ENCODE data around the gene KLK2. TPM values are rescaled to one million over a fixed set of nuclear protein-coding genes. Genes with fewer than 3 reads are reported as not detected.

Gene KLK2
- total RNA-seq, 1 experiment from 2014 or later = not detected

DNA sequence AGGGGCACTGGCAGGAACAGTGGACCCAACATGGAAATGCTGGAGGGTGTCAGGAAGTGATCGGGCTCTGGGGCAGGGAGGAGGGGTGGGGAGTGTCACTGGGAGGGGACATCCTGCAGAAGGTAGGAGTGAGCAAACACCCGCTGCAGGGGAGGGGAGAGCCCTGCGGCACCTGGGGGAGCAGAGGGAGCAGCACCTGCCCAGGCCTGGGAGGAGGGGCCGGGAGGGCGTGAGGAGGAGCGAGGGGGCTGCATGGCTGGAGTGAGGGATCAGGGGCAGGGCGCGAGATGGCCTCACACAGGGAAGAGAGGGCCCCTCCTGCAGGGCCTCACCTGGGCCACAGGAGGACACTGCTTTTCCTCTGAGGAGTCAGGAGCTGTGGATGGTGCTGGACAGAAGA lies 4.1 kb downstream of the KLK2 start:
- POLR2A ChIA-PET = no interaction called here
- H3K36me3 ChIP-seq (ENCODE audit: control insufficient read depth in 1 of 2, insufficient read depth in 2 of 2, low read length in 2 of 2) = no peaks in the 10 kb centered on the region
- no peak overlapping the region for H3K27ac ChIP-seq (ENCODE audit: low read depth, low read length)
- no peaks in the 10 kb centered on the region for H3K9me3 ChIP-seq (ENCODE audit: control insufficient read depth in 1 of 2, insufficient read depth in 1 of 2, low read depth in 1 of 2, low read length in 2 of 2)
- H3K79me2 ChIP-seq (ENCODE audit: insufficient read depth, low read length) = no peaks in the 10 kb centered on the region
- ATAC-seq (no peak), DNase-seq (ENCODE audit: low read depth, low spot score) (no peak)
- no peak overlapping the region for H2AFZ ChIP-seq (ENCODE audit: low read depth, low read length, poor library complexity, severe bottlenecking)
- H3K4me3 ChIP-seq (replicated peaks in 1 of 2; ENCODE audit: low read depth in 1 of 2, low read length in 2 of 2) = no peak overlapping the region
- no peak for TF ChIP-seq POLR2A (IDR thresholded peaks at IDR 0.05; ENCODE audit: borderline replicate concordance, extremely low read depth, insufficient read depth, insufficient read length)
- TF ChIP-seq, protein P1, sequence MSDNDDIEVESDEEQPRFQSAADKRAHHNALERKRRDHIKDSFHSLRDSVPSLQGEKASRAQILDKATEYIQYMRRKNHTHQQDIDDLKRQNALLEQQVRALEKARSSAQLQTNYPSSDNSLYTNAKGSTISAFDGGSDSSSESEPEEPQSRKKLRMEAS (IDR thresholded peaks at IDR 0.05) = no peak
- TF ChIP-seq EGR1 (IDR thresholded peaks at IDR 0.05; ENCODE audit: low read depth) = no peak
- TF ChIP-seq EZH2 (IDR thresholded peaks at IDR 0.05) = no peak
- intact Hi-C loops (cut with micrococcal nuclease) = no loop called here
- no peak overlapping the region for H3K9ac ChIP-seq (ENCODE audit: low read length)
- no peaks in the 10 kb centered on the region for H3K4me1 ChIP-seq (ENCODE audit: control insufficient read depth in 1 of 2, insufficient read depth in 2 of 2, low read length in 2 of 2)
- RAD21 ChIA-PET (ENCODE audit: low non-redundant PET in 1 of 2, low total read pairs in 2 of 2, uncharacterized antibody in 2 of 2, unreplicated experiment in 2 of 2) = no interaction called here
- no peak overlapping the region for H3K4me2 ChIP-seq (ENCODE audit: low read length)
- H4K20me1 ChIP-seq (ENCODE audit: insufficient read depth) = no peaks in the 10 kb centered on the region
- BruUV-seq (replicated peaks) = no TSS peak
- H3K27me3 ChIP-seq (ENCODE audit: insufficient read depth, low read length) = peaks cover 60% of the 10 kb centered on the region
- no peaks in the 10 kb centered on the region for H3K9me2 ChIP-seq (ENCODE audit: insufficient read depth)
- CTCF ChIA-PET = no interaction called here

DNA sequence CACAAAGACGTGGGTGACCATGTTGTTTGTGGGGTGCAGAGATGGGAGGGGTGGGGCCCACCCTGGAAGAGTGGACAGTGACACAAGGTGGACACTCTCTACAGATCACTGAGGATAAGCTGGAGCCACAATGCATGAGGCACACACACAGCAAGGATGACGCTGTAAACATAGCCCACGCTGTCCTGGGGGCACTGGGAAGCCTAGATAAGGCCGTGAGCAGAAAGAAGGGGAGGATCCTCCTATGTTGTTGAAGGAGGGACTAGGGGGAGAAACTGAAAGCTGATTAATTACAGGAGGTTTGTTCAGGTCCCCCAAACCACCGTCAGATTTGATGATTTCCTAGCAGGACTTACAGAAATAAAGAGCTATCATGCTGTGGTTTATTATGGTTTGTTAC lies 5.6 kb downstream of the KLK2 start:
- no peaks in the 10 kb centered on the region for H3K4me1 ChIP-seq (ENCODE audit: control insufficient read depth in 1 of 2, insufficient read depth in 2 of 2, low read length in 2 of 2)
- RAD21 ChIA-PET (ENCODE audit: low non-redundant PET in 1 of 2, low total read pairs in 2 of 2, uncharacterized antibody in 2 of 2, unreplicated experiment in 2 of 2) = no interaction called here
- CTCF ChIA-PET = no interaction called here
- no peak overlapping the region for H3K27ac ChIP-seq (ENCODE audit: low read depth, low read length)
- no peak overlapping the region for H3K4me3 ChIP-seq (replicated peaks in 1 of 2; ENCODE audit: low read depth in 1 of 2, low read length in 2 of 2)
- no peaks in the 10 kb centered on the region for H4K20me1 ChIP-seq (ENCODE audit: insufficient read depth)
- no peaks in the 10 kb centered on the region for H3K9me2 ChIP-seq (ENCODE audit: insufficient read depth)
- POLR2A ChIA-PET = no interaction called here
- ATAC-seq (no peak), DNase-seq (ENCODE audit: low read depth, low spot score) (no peak)
- no TSS peak for BruUV-seq (replicated peaks)
- intact Hi-C loops (cut with micrococcal nuclease) = no loop called here
- no peak overlapping the region for H3K4me2 ChIP-seq (ENCODE audit: low read length)
- no peaks in the 10 kb centered on the region for H3K36me3 ChIP-seq (ENCODE audit: control insufficient read depth in 1 of 2, insufficient read depth in 2 of 2, low read length in 2 of 2)
- H2AFZ ChIP-seq (ENCODE audit: low read depth, low read length, poor library complexity, severe bottlenecking) = no peak overlapping the region
- no peak overlapping the region for H3K9ac ChIP-seq (ENCODE audit: low read length)
- no peaks in the 10 kb centered on the region for H3K79me2 ChIP-seq (ENCODE audit: insufficient read depth, low read length)
- H3K9me3 ChIP-seq (ENCODE audit: control insufficient read depth in 1 of 2, insufficient read depth in 1 of 2, low read depth in 1 of 2, low read length in 2 of 2) = no peaks in the 10 kb centered on the region
- TF ChIP-seq RAD21 (IDR thresholded peaks at IDR 0.05; ENCODE audit: low read depth) (no peak), ELF1 (IDR thresholded peaks at IDR 0.05; ENCODE audit: borderline replicate concordance, low read depth) (no peak), CEBPB (IDR thresholded peaks at IDR 0.05; ENCODE audit: low read depth) (no peak), CBX3 (IDR thresholded peaks at IDR 0.05; ENCODE audit: low read depth) (no peak), JUND (IDR thresholded peaks at IDR 0.05) (no peak), TCF7L2 (IDR thresholded peaks at IDR 0.05; ENCODE audit: borderline replicate concordance, extremely low read depth, insufficient read depth, insufficient read length) (no peak), SP1 (IDR thresholded peaks at IDR 0.05; ENCODE audit: low read depth) (no peak)
- TF ChIP-seq, protein P1 (IDR thresholded peaks at IDR 0.05) = no peak
- TF ChIP-seq, protein P2, sequence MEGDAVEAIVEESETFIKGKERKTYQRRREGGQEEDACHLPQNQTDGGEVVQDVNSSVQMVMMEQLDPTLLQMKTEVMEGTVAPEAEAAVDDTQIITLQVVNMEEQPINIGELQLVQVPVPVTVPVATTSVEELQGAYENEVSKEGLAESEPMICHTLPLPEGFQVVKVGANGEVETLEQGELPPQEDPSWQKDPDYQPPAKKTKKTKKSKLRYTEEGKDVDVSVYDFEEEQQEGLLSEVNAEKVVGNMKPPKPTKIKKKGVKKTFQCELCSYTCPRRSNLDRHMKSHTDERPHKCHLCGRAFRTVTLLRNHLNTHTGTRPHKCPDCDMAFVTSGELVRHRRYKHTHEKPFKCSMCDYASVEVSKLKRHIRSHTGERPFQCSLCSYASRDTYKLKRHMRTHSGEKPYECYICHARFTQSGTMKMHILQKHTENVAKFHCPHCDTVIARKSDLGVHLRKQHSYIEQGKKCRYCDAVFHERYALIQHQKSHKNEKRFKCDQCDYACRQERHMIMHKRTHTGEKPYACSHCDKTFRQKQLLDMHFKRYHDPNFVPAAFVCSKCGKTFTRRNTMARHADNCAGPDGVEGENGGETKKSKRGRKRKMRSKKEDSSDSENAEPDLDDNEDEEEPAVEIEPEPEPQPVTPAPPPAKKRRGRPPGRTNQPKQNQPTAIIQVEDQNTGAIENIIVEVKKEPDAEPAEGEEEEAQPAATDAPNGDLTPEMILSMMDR (IDR thresholded peaks at IDR 0.05 in 2 of 3, conservative IDR thresholded peaks at IDR 0.05 in 1 of 3; ENCODE audit: borderline replicate concordance in 1 of 3, insufficient read depth in 1 of 3, low read depth in 2 of 3, low read length in 2 of 3) = no peak
- TF ChIP-seq, protein P3, sequence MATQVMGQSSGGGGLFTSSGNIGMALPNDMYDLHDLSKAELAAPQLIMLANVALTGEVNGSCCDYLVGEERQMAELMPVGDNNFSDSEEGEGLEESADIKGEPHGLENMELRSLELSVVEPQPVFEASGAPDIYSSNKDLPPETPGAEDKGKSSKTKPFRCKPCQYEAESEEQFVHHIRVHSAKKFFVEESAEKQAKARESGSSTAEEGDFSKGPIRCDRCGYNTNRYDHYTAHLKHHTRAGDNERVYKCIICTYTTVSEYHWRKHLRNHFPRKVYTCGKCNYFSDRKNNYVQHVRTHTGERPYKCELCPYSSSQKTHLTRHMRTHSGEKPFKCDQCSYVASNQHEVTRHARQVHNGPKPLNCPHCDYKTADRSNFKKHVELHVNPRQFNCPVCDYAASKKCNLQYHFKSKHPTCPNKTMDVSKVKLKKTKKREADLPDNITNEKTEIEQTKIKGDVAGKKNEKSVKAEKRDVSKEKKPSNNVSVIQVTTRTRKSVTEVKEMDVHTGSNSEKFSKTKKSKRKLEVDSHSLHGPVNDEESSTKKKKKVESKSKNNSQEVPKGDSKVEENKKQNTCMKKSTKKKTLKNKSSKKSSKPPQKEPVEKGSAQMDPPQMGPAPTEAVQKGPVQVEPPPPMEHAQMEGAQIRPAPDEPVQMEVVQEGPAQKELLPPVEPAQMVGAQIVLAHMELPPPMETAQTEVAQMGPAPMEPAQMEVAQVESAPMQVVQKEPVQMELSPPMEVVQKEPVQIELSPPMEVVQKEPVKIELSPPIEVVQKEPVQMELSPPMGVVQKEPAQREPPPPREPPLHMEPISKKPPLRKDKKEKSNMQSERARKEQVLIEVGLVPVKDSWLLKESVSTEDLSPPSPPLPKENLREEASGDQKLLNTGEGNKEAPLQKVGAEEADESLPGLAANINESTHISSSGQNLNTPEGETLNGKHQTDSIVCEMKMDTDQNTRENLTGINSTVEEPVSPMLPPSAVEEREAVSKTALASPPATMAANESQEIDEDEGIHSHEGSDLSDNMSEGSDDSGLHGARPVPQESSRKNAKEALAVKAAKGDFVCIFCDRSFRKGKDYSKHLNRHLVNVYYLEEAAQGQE (IDR thresholded peaks at IDR 0.05; ENCODE audit: low read depth) = no peak
- TF ChIP-seq, protein P4, sequence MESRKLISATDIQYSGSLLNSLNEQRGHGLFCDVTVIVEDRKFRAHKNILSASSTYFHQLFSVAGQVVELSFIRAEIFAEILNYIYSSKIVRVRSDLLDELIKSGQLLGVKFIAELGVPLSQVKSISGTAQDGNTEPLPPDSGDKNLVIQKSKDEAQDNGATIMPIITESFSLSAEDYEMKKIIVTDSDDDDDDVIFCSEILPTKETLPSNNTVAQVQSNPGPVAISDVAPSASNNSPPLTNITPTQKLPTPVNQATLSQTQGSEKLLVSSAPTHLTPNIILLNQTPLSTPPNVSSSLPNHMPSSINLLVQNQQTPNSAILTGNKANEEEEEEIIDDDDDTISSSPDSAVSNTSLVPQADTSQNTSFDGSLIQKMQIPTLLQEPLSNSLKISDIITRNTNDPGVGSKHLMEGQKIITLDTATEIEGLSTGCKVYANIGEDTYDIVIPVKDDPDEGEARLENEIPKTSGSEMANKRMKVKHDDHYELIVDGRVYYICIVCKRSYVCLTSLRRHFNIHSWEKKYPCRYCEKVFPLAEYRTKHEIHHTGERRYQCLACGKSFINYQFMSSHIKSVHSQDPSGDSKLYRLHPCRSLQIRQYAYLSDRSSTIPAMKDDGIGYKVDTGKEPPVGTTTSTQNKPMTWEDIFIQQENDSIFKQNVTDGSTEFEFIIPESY (IDR thresholded peaks at IDR 0.05; ENCODE audit: extremely low read depth, insufficient replicate concordance, low read length) = no peak
- peaks cover 45% of the 10 kb centered on the region for H3K27me3 ChIP-seq (ENCODE audit: insufficient read depth, low read length)

Data from HCT116 (cell line).